SK-N-SH (cell line): ENCODE data around the gene ACSM5.

Source experiments
- CHD2 ChIP-seq: fragments of 150-350 bp; IDR thresholded peaks from 2 replicates; pipeline ENCODE4 v1.6.1; 2018; ENCODE audit warnings: low read length; ENCODE audit not compliant: partially characterized antibody
- GABPA ChIP-seq: IDR thresholded peaks from 2 replicates; pipeline ENCODE4 v1.4.0; 2012; ENCODE audit warnings: low read depth, mild to moderate bottlenecking
- NRF1 ChIP-seq: IDR thresholded peaks from 2 replicates; pipeline ENCODE4 v1.6.1; 2012; ENCODE audit warnings: low read depth, mild to moderate bottlenecking, low read length
- POLR2AphosphoS5 ChIP-seq: IDR thresholded peaks from 2 replicates; pipeline ENCODE4 v1.6.1; 2012; ENCODE audit warnings: low read depth, low read length
- RAD21 ChIP-seq: IDR thresholded peaks from 2 replicates; pipeline ENCODE4 v1.6.1; 2012; ENCODE audit warnings: mild to moderate bottlenecking, low read length
- TAF1 ChIP-seq: IDR thresholded peaks from 2 replicates; pipeline ENCODE4 v1.6.1; 2012; ENCODE audit warnings: low read depth, mild to moderate bottlenecking, low read length, moderate library complexity, borderline replicate concordance
- TF ChIP-seq, protein P1 (sequence below): fragments of 200-600 bp; sonication (generic); IDR thresholded peaks from 2 replicates; pipeline ENCODE4 v1.6.1; 2017; ENCODE audit warnings: antibody characterized with exemption, mild to moderate bottlenecking, moderate library complexity
- TF ChIP-seq, protein P2 (sequence below): fragments of 150-350 bp; IDR thresholded peaks from 2 replicates; pipeline ENCODE4 v1.6.1; 2017; ENCODE audit warnings: antibody characterized with exemption, low read length, low read depth, borderline replicate concordance
- TF ChIP-seq, protein P3 (sequence below): IDR thresholded peaks from 2 replicates; pipeline ENCODE4 v1.4.0; 2012; ENCODE audit warnings: low read depth, borderline replicate concordance

DNA sequence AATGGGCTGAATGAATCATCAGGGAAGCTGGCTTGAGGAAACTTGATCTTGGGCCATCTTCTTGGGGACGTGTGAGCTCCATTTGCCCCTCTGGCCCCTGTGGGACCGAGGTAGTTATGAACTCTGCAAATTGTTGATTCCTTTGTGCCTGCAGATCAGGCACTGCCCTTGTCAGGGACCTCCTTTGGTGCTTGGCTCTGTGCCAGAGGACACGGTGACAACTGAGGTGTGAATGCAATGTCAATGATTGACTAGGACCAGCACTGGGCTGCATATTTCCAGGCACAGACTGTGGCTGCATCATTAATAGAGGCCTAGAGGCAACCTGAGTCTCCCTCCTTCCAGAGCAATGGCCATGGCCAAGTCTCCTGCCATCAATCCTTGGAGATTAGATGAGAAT is 28.6 kb upstream of the ACSM5 start:
- no peak for TF ChIP-seq TAF1
- TF ChIP-seq, protein P1, sequence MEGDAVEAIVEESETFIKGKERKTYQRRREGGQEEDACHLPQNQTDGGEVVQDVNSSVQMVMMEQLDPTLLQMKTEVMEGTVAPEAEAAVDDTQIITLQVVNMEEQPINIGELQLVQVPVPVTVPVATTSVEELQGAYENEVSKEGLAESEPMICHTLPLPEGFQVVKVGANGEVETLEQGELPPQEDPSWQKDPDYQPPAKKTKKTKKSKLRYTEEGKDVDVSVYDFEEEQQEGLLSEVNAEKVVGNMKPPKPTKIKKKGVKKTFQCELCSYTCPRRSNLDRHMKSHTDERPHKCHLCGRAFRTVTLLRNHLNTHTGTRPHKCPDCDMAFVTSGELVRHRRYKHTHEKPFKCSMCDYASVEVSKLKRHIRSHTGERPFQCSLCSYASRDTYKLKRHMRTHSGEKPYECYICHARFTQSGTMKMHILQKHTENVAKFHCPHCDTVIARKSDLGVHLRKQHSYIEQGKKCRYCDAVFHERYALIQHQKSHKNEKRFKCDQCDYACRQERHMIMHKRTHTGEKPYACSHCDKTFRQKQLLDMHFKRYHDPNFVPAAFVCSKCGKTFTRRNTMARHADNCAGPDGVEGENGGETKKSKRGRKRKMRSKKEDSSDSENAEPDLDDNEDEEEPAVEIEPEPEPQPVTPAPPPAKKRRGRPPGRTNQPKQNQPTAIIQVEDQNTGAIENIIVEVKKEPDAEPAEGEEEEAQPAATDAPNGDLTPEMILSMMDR, result no peak
- no peak for TF ChIP-seq GABPA
- TF ChIP-seq NRF1, result no peak
- TF ChIP-seq CHD2, result no peak
- TF ChIP-seq POLR2AphosphoS5, result no peak
- TF ChIP-seq, protein P2, sequence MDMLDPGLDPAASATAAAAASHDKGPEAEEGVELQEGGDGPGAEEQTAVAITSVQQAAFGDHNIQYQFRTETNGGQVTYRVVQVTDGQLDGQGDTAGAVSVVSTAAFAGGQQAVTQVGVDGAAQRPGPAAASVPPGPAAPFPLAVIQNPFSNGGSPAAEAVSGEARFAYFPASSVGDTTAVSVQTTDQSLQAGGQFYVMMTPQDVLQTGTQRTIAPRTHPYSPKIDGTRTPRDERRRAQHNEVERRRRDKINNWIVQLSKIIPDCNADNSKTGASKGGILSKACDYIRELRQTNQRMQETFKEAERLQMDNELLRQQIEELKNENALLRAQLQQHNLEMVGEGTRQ, result no peak
- no peak for TF ChIP-seq RAD21
- TF ChIP-seq, protein P3, sequence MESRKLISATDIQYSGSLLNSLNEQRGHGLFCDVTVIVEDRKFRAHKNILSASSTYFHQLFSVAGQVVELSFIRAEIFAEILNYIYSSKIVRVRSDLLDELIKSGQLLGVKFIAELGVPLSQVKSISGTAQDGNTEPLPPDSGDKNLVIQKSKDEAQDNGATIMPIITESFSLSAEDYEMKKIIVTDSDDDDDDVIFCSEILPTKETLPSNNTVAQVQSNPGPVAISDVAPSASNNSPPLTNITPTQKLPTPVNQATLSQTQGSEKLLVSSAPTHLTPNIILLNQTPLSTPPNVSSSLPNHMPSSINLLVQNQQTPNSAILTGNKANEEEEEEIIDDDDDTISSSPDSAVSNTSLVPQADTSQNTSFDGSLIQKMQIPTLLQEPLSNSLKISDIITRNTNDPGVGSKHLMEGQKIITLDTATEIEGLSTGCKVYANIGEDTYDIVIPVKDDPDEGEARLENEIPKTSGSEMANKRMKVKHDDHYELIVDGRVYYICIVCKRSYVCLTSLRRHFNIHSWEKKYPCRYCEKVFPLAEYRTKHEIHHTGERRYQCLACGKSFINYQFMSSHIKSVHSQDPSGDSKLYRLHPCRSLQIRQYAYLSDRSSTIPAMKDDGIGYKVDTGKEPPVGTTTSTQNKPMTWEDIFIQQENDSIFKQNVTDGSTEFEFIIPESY, result no peak
